Activated naive CD8-positive, alpha-beta T cell treated with anti-CD3 and anti-CD28 coated beads, Interleukin-2, amount 50 U/mL, for 24 hours (primary cell): ENCODE data around the gene ATAD5.
A peak's percentile ranks its signal among the peaks of the same experiment; 100 is the strongest.
"Not testable (repeated sequence)": the region's sequence is repeated elsewhere in the genome, so short reads cannot be mapped to it uniquely, and the experiment has no call there.

Experiments
- ATAC-seq: fragments of 150-1000 bp; cut with Tn5 transposase; one replicate; pipeline ENCODE4 v1.10.0; 2021
- DNase-seq: peaks from one replicate; pipeline ENCODE4 v3.0.0; 2021
- H3K27ac Mint-ChIP-seq: one replicate; pipeline ENCODE4 v1.8.0; 2021; ENCODE audit warnings: mild to moderate bottlenecking, mixed read lengths
- H3K27me3 Mint-ChIP-seq: one replicate; pipeline ENCODE4 v1.8.0; 2021; ENCODE audit warnings: mixed read lengths
- H3K36me3 Mint-ChIP-seq: one replicate; pipeline ENCODE4 v1.8.0; 2021; ENCODE audit warnings: low read depth, mixed read lengths
- H3K4me1 Mint-ChIP-seq: one replicate; pipeline ENCODE4 v1.8.0; 2021; ENCODE audit warnings: mixed read lengths
- H3K4me3 Mint-ChIP-seq: one replicate; pipeline ENCODE4 v1.8.0; 2021; ENCODE audit warnings: mild to moderate bottlenecking, moderate library complexity, mixed read lengths
- H3K9me3 Mint-ChIP-seq: one replicate; pipeline ENCODE4 v1.8.0; 2021; ENCODE audit warnings: mixed read lengths

Gene ATAD5

DNA sequence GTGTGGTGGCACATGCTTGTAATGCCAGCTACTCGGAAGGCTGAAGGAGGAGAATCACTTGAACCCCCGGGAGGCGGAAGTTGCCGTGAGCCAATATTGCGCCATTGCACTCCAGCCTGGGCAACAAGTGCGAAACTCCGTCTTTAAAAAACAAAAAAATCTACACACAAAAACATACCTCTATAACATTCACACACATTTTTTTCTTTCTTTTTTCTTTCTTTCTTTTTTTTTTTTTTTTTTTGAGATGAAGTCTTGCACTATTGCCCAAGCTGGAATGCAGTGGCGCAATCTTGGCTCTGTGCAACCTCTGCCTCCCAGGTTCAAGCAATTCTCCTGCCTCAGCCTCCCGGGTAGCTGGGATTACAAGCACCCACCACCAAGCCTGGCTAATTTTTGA lies 16.9 kb upstream of the ATAD5 start:
- not testable (repeated sequence) for H3K9me3 Mint-ChIP-seq, DNase-seq, H3K4me3 Mint-ChIP-seq, ATAC-seq, H3K27me3 Mint-ChIP-seq, H3K27ac Mint-ChIP-seq
- Mint-ChIP-seq H3K4me1 (peaks cover 54% of the 10 kb centered on the region), H3K36me3 (peaks cover 16% of the 10 kb centered on the region)

DNA sequence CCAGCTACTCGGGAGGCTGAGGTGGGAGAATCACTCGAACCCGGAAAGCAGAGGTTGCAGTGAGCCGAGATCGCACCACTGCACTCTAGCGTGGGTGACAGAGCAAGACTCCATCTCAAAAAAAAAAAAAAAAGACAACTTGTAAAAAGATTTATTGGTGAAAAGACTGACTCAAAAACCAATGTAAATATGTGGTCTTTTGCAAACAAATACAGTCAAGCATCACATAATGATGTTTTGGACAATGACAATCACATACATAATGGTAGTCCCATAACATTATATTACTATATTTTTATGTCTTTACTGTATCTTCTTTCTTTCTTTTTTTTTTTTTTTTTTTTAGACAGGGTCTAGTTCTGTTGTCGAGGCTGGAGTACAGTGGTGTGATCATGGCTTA lies 15.6 kb upstream of the ATAD5 start:
- DNase-seq (no peak), ATAC-seq (no peak)
- Mint-ChIP-seq H3K27ac (no peak overlapping the region), H3K4me1 (peaks cover 57% of the 10 kb centered on the region), H3K9me3 (no peaks in the 10 kb centered on the region), H3K36me3 (peaks cover 18% of the 10 kb centered on the region), H3K4me3 (no peak overlapping the region), H3K27me3 (no peaks in the 10 kb centered on the region)

DNA sequence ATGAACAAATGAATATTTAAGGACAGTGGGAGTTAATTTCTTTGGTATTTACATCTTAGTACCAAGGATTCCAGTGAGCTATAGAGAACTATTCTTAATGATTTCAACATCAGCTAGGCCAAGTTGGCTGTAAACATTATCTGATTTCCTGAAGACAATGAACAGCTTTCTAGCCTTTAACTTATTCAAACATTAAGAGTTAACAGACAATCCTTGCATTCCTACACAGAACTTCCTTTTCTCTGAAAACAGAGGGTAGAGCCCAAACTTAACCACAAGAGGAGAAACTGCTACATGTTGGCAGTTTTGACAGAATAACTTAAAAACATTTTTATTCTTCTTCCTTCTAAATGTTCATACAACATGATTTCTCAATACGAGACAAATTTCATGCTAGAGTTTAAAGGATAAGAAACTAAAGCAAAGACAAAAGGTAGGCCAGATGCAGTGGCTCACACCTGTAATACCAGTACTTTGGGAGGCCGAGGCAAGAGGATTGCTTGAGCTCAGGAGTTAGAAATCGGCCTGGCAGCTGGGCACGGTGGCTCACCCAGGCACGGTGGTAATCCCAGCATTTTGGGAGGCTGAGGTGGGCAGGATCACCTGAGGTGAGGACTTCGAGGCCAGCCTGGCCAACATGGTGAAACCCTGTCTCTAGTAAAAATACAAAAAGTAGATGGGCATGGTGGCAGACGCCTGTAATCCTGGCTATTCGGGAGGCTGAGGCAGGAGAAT lies 11.6 kb upstream of the ATAD5 start:
- Mint-ChIP-seq H3K9me3 (no peaks in the 10 kb centered on the region), H3K4me3 (peak overlapping the region; percentile 89), H3K4me1 (peaks cover 55% of the 10 kb centered on the region), H3K27ac (peak overlapping the region; percentile 80), H3K36me3 (peaks cover 18% of the 10 kb centered on the region), H3K27me3 (no peaks in the 10 kb centered on the region)
- ATAC-seq, result no peak
- no peak for DNase-seq

DNA sequence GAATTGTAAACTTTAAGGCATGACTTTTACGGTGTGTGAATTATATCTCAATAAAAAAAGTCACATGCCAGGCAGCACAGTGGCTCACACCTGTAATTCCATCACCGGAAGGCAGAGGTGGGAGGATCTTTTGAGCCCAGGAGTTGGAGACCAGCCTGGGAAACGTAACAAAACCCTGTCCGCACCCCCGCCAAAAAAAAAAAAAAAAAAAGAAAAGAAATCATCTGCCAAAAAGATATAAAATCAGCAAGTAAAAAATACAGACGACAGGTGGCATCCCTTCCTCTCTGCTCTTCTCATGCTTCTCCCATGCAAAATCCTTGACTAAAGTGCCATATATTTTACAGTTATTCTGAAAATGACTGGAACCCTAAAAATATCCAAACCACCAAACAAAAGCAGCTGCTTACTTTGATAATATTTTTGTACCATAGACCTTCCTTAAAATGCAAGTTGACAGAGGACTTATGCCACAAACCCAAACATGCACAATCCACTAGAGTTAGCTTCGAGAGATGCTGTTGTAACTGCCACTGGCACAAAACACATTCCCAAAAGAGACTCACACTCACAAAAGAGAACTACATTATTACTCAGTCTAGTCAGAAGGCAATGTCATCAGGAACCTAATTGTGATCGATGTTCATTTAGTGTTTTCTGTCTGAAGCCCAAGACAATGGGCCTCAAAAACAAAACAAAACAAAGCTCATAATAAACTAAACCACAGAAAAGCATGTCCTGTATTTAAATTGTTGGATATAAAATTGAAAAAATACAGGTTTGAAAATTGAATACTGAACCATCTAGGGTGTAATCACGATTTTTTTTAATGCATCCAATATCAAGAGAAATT lies 9.7 kb upstream of the ATAD5 start:
- Mint-ChIP-seq H3K4me1 (peaks cover 57% of the 10 kb centered on the region), H3K9me3 (no peaks in the 10 kb centered on the region), H3K27me3 (no peaks in the 10 kb centered on the region), H3K36me3 (peaks cover 15% of the 10 kb centered on the region), H3K27ac (peak overlapping the region; percentile 80), H3K4me3 (peak overlapping the region; percentile 89)
- ATAC-seq, result peak; percentile 2
- no peak for DNase-seq

DNA sequence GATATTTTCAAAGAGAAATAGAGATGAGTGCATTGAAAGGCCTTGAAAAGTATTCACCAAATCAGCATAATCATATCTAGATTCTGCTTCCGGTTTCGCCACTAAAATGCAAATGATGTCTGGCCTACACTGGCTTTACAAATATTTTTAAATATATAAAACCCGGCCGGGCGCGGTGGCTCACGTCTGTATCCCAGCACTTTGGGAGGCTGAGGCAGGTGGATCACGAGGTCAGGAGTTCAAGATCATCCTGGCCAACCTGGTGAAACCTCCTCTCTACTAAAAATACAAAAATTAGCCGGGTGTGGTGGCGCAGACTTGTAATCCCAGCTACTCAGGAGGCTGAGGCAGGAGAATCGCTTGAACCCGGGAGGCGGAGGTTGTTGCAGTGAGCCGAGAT lies 8.8 kb upstream of the ATAD5 start:
- Mint-ChIP-seq H3K4me1 (peaks cover 57% of the 10 kb centered on the region), H3K36me3 (peaks cover 13% of the 10 kb centered on the region), H3K4me3 (peak overlapping the region; percentile 89), H3K27ac (peak overlapping the region; percentile 80)
- H3K9me3 Mint-ChIP-seq, DNase-seq, ATAC-seq, H3K27me3 Mint-ChIP-seq: not testable (repeated sequence)

DNA sequence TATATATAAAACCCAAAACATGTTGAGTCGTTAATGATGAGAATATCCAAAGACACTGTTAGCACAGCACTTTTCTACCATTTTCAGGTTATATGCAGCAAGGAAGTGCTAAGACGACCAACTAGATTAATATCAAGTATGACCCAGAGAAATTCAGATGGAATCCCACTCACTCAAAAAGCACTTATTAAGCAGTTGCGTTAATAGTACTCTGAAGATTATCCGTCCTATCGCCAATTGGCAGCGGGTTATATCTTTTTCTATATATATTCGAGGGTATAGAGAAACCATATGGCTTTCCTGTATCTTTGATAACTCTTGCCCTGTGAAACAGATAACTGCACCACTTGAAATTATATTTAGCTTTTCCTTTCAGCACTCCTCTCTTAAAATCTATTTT lies 8.3 kb upstream of the ATAD5 start:
- peak overlapping the region; percentile 85 for H3K27ac Mint-ChIP-seq
- no peak for DNase-seq
- H3K36me3 Mint-ChIP-seq, result peaks cover 13% of the 10 kb centered on the region
- H3K4me3 Mint-ChIP-seq, result peak overlapping the region; percentile 89
- H3K4me1 Mint-ChIP-seq, result peaks cover 54% of the 10 kb centered on the region
- H3K9me3 Mint-ChIP-seq, result no peaks in the 10 kb centered on the region
- ATAC-seq, result no peak
- no peaks in the 10 kb centered on the region for H3K27me3 Mint-ChIP-seq

DNA sequence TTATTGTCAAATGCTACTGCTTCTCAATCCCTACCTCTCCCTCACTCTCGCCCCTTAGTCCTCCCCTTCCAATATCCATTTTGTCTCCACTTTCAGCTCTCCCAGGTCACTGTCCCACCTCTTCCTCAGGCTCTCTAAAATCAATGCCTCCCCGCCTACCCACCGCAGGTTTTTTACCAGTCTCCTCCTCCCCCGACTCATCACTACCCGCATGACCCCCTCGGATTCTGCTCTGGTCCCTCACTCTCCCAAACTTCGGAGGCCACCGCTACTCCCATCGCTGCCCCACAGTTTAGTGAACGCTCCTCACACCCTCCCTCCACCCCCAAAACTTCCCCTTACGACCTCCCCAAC lies 7.8 kb upstream of the ATAD5 start:
- H3K4me1 Mint-ChIP-seq, result peaks cover 49% of the 10 kb centered on the region
- H3K9me3 Mint-ChIP-seq, result no peaks in the 10 kb centered on the region
- ATAC-seq (peak; percentile 9), DNase-seq (peak; percentile 50)
- H3K27ac Mint-ChIP-seq, result peak overlapping the region; percentile 85
- H3K36me3 Mint-ChIP-seq, result peaks cover 8% of the 10 kb centered on the region
- H3K4me3 Mint-ChIP-seq, result peak overlapping the region; percentile 89
- no peaks in the 10 kb centered on the region for H3K27me3 Mint-ChIP-seq

DNA sequence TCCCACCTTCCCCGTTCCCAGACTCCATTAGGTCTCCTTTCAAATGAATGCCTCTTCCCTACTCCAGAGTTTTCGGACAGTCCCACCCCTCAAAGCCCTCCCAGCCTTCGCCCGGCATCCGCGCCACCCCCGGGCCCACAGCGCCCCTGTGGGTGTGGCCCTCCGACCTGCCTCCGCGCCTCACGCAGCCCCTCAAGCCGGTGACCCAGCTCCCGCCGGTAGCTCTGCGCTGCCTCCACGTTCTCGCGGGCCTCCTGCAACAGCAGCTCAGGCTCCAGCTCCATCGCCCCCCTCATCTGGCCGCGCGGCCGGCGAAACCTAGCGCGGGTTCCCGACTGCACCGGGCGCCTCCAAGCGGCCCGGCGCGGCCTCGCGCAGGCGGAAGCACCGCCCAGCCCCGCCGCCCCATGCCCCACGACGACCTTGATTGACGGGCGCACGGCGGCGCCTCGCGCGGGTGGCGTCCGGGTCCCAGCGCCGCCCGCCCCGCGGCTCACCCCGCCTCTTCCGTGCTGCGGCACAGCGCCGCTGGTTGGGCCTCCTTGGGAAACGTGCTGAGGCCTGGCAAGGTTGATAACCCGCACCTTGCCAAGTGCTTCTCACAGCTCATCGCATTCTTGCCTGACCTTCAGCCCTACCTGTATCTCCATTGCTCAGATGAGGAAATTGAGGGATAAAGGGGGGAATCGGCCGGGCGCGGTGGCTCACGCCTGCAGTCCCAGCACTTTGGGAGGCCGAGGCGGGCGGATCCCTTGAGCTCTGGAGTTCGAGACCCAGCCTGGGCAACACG lies 7.2 kb upstream of the ATAD5 start, which contains the start of gene CRLF3:
Gene CRLF3 (minus strand): TSS at position 337 of the 790 bp plus-strand sequence. CDS start 41 bp downstream, at position 296.
- ATAC-seq (peak; percentile 96), DNase-seq (peak; percentile 90)
- H3K4me1 Mint-ChIP-seq, result peaks cover 43% of the 10 kb centered on the region
- H3K9me3 Mint-ChIP-seq, result no peaks in the 10 kb centered on the region
- H3K36me3 Mint-ChIP-seq, result peaks cover 3% of the 10 kb centered on the region
- no peaks in the 10 kb centered on the region for H3K27me3 Mint-ChIP-seq
- peak within 1 kb of the TSS; percentile 89 for H3K4me3 Mint-ChIP-seq
- H3K27ac Mint-ChIP-seq, result peak within 1 kb of the TSS; percentile 85

DNA sequence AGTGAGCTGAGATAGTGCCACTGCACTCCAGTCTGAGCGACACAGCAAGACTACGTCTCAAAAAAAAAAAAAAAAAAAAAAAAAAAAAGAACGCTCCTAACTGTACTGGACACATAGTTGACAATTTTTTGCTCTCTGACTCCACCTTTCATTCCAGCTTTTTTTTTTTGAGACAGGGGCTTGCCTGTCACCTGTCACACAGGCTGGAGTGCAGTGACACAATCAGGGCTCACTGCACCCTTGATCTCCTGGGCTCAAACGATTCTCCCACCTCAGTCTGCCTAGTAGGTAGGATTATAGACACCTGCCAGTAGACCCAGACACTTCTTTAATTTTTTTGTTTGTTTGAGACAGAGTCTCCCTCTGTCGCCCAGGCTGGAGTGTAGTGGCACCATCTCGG lies 4.7 kb upstream of the ATAD5 start:
- Mint-ChIP-seq H3K27ac (no peak overlapping the region), H3K4me1 (peaks cover 31% of the 10 kb centered on the region)

DNA sequence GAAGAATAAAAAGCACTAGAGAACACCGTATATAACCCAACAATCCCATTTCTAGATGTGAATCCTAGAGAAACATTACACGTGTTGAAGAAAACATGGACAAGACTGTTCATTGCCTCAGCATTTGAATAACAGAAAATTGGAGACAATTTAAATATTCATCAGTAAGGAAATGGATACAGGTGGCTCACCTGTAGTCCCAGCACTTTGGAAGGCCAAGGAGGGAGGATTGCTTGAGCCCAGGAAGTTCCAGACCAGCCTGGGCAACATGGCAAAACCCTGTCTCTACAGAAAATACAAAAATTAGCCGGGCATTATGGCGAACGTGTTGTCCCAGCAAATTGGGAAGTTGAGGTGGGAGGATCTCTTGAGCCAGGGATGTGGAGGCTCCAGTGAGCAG lies 2.7 kb upstream of the ATAD5 start:
- peaks cover 38% of the 10 kb centered on the region for H3K4me1 Mint-ChIP-seq
- no peaks in the 10 kb centered on the region for H3K9me3 Mint-ChIP-seq
- DNase-seq (no peak), ATAC-seq (no peak)
- H3K27ac Mint-ChIP-seq, result no peak overlapping the region
- no peaks in the 10 kb centered on the region for H3K27me3 Mint-ChIP-seq
- no peak overlapping the region for H3K4me3 Mint-ChIP-seq
- H3K36me3 Mint-ChIP-seq, result peaks cover under 1% of the 10 kb centered on the region

More for the DNA sequence above, 4.7 kb upstream of the ATAD5 start:
- DNase-seq (no peak), ATAC-seq (no peak)
- Mint-ChIP-seq H3K9me3 (no peaks in the 10 kb centered on the region), H3K36me3 (no peaks in the 10 kb centered on the region), H3K4me3 (no peak overlapping the region), H3K27me3 (no peaks in the 10 kb centered on the region)

DNA sequence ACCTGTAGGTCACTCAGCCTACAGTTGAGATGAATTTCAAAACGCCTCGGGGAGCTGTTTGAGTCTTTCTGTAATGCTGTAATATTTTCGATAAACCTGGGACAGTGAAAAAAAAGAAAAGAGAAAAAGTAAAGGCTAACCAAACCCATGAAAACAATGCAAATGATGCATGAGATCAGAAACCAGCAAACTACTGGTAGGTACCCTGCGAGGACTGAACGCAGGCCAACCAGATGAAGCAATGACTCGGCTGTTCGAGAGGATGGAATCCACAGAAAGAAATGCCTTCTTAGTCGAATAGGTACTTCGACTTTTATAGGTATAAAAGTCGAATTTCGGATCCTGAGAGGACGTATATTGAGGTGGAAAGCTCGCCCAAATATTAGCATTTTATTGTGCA lies 509 bp upstream of the ATAD5 start:
- no peak for DNase-seq
- Mint-ChIP-seq H3K4me1 (peaks cover 33% of the 10 kb centered on the region), H3K27ac (peak overlapping the region; percentile 95)

DNA sequence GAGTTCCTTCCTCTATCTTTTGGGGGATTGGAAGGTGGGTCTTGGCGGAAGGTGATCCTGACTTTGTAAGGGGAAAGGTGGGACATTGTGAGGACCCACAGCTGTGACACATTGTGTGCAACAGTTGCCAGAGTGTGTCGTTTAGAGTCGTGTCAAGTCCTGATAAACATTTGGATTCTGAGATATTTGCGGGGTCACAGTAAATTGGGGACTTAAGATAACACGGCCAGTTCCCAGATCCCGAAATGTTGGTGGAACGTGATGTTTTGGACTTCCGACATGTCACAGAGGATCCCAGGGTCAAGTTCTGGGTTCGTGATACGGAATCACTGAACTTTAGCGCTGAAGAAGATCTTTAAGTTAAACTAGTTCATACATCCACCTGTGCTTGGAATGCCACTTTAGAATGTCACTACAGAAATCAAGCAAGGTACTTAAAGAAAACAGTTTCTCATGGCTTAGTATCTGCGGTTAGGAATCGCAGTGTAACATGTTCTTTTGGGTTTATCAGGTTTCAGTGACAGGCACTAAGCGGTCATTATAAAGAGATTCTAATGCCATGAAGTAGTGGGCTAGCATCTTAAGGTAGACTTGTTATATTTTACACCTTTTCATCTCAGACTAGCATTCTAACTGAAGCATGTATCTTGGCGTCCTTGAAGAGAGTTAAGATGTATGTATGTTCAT lies 815 bp downstream of the ATAD5 start:
- Mint-ChIP-seq H3K9me3 (no peaks in the 10 kb centered on the region), H3K4me3 (peak overlapping the region; percentile 96), H3K4me1 (peaks cover 31% of the 10 kb centered on the region), H3K36me3 (peaks cover 22% of the 10 kb centered on the region), H3K27me3 (no peaks in the 10 kb centered on the region), H3K27ac (peak overlapping the region; percentile 95)
- no peak for DNase-seq
- no peak for ATAC-seq

More for the DNA sequence above, 509 bp upstream of the ATAD5 start:
- peaks cover 16% of the 10 kb centered on the region for H3K36me3 Mint-ChIP-seq
- H3K4me3 Mint-ChIP-seq, result peak overlapping the region; percentile 96
- no peak for ATAC-seq
- H3K9me3 Mint-ChIP-seq, result no peaks in the 10 kb centered on the region
- H3K27me3 Mint-ChIP-seq, result no peaks in the 10 kb centered on the region

DNA sequence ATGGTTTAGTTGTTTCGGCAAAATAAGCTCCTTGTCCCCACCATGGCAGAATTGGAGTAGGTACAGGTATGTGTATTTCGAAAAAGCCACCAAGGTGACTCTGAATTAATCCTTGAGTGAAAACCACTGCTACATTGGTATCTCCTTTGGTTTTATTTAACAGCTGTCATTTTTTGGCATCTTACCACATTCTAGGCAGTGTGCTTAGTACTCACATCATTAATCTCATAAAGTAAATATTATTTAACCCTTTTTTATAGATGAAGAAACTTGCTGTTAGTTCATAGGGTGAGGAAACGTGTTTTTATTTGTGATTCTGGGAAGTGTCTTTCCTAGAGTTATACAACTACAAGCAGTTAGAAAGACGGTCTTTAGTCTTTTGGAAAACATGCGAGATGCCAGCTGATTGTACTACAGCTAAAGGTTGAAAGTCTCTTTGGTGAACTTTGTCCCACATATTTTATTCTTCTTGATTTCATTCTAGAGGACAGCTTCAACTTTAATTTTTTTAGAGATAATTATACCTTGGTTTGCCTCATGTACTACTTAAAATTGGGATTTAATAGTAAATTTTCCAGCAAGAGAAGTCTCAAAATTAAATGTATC lies 6.5 kb downstream of the ATAD5 start:
- no peak for DNase-seq
- ATAC-seq, result no peak
- Mint-ChIP-seq H3K4me3 (no peak overlapping the region), H3K27ac (no peak overlapping the region), H3K9me3 (no peaks in the 10 kb centered on the region), H3K4me1 (peaks cover 7% of the 10 kb centered on the region), H3K27me3 (no peaks in the 10 kb centered on the region), H3K36me3 (peaks cover 53% of the 10 kb centered on the region)

DNA sequence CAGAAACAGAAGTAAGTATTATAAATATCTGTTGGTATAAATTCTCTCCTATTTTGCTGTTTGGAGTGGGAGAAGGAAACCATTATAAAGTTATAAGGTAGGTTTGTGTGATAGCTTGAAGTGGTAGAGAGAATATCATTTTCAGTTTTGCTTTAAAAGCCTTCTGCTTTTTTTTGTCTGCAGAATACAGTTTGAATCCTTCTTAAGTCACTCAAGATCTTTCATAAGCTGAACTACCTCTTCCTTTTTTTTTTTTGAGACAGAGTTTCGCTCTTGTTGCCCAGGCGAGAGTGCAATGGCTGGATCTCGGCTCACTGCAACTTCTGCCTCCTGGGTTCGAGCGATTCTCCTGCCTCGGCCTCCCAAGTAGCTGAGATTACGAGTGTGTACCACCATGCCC lies 9.0 kb downstream of the ATAD5 start:
- Mint-ChIP-seq H3K36me3 (peaks cover 50% of the 10 kb centered on the region), H3K9me3 (no peaks in the 10 kb centered on the region), H3K4me1 (no peaks in the 10 kb centered on the region), H3K4me3 (no peak overlapping the region), H3K27ac (no peak overlapping the region), H3K27me3 (no peaks in the 10 kb centered on the region)
- no peak for ATAC-seq
- DNase-seq, result no peak
